ENCODE data around the gene FBXO17.
A peak's percentile ranks its signal among the peaks of the same experiment; 100 is the strongest.

Gene FBXO17

GRCh38 chr19:38917516-38917915 is 58.0 kb downstream of the FBXO17 start:
- DNase-seq (ENCODE audit: low read depth in 2 of 2): no peak

DNA sequence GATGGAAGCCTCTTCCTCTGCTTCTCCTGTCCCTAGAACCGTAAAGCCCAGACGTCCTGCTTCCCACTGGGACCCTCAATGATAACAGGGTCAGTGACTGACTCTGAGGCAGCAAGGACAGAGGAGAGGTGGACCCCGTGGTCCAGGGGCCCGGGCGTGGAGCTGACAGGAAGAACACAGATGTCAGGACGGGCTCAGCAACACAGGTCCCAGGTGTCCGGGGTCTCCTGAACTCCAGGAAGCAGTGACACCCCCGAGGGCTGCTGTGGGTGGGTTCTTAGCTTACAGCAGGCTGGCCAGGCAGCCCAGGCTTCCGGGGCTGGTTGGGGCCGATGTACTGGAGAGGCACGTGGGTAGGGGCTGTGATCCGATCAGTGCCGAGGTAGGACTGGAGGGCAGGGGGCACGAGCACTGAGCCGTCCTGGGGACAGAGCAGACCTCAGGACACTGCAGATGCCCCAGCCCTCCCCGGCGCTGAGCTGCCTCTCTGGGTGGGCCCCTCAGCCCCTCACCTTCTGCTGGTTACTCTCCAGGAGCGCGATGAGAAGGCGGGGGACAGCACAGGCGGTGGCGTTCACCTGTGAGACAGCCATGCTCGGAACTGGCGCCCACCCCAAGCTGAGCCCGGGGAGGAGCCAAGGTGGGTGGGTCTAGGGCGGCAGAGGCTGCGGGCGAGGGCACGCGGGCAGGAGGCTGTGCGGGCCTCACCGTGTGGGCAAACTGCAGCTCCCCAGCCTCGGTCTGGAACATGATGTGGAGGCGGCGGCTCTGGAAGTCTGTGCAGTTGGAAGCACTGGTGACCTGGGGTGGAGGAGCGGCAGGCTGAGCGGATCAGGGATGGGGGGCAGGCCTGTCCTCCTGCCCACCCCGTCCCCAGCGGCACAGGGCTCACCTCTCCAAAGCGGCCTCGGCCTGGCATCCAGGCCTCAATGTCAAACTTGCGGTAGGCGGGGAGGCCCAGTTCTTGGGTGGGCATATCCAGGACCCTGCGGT is 59.9 kb downstream of the FBXO17 start:
- no peak for DNase-seq (ENCODE audit: low read depth in 2 of 2)

- DNase-seq (ENCODE audit: low read depth in 2 of 2): no peak
These were observed 61.6 kb downstream of the FBXO17 start for GRCh38 chr19:38913958-38914357.

DNA sequence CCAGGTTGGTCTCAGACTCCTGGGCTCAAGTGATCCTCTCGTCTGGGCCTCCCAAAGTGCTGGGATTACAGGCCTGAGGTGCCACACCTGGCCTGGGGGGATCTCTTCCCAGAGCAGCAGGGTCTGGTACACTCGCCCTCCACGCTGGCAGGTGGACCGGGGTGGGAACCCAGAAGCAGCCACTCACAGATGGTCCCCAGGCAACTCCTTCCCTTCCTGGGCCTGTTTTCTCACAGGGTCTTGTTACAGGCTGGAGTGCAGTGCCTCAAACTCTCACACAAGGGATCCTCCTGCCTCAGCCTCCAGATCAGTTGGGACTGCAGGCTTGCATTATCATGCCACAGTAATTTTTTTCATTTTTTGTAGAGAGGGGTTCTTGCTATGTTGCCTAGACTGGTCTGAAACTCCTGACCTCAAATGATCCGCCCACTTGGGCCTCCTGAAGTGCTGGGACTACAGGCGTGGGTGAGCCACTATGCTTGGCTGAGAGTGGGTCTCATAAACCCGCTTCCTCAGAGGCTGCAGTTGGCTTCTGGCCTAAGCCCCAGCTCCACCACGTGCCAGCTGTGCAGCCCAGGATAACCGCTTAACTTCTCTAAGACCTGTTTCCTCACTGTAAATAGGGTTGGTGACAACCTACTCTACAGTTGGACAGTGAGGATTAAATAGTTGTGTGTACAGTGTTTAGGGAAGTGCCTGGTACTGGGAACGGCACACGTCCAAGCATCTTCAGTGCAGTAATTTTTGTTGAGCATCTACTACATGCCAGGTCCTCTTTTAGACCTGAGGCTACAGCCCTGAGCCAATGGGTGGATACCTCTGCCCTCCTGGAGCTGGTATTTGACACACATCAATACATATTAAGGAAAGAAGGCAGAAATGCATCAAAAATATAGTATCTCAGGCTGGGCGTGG is 62.7 kb downstream of the FBXO17 start:
- DNase-seq (ENCODE audit: low read depth in 2 of 2): no peak

- DNase-seq (ENCODE audit: low read depth in 2 of 2): no peak
These were observed 64.0 kb downstream of the FBXO17 start for GRCh38 chr19:38911388-38912001.

GRCh38 chr19:38910488-38910887 is 65.1 kb downstream of the FBXO17 start:
- DNase-seq (ENCODE audit: low read depth in 2 of 2): no peak

DNA sequence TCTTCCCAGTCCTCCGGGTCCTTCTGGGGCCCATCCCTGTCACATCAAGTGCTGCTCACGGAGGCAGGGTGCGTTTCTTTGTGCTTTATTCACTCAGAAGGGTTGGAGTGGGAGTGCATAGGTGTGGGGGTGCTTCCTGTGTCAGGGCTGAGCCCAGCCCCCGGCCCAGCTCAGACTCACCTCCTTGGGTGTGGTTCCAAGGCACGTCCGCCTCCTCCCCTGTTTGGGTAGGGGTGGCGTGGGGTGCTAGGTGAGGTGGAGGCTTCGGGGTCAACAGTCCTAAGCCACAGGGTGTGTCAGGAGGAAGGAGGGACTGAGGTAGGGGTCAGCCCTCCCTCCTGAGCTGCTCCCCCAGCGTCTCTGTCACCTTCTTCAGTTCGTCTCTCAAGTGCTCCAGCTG is 66.6 kb downstream of the FBXO17 start:
- DNase-seq (ENCODE audit: low read depth in 2 of 2): no peak

DNA sequence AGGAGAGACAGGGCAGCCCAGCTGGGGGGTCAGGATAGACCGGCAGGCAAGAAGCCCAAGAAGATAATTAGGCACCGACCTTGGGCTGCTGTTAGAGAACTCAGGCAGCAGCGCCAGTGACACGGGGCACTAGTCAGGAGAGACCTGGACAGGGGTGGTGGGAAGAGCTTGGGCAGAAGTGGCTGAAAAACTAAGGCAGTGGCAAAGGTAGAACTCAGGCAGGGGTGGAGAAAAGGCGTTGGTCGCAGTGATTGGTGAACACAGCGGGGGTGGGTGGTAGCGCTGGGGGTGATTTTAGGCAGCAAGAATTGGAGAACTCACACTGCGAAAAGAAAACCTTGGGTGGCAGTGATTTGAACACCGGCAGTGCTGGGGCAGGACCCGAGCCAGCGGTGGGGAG is 67.9 kb downstream of the FBXO17 start:
- no peak for DNase-seq (ENCODE audit: low read depth in 2 of 2)

GRCh38 chr19:38907227-38907626 is 68.3 kb downstream of the FBXO17 start:
- no peak for DNase-seq (ENCODE audit: low read depth in 2 of 2)

DNA sequence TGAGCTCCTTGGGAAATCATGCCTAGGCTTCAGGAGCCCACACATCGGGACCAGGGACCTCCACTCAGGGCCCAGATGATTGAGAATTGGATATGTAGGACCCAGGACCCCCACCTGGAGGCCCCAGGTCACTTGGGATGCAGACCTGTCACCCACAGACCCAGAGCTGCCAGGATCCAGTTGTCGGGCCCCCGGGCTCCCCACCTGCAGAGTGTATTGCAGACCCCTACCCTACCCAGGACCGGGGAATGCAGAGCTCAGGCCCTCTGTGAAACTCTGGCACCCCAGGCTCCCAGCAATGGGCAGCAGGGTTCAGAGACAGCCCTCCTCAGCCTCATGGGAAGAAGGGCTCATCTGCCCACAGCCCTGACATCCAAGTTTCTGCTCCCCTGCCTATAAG is 69.9 kb downstream of the FBXO17 start:
- DNase-seq (ENCODE audit: low read depth in 2 of 2): no peak

DNA sequence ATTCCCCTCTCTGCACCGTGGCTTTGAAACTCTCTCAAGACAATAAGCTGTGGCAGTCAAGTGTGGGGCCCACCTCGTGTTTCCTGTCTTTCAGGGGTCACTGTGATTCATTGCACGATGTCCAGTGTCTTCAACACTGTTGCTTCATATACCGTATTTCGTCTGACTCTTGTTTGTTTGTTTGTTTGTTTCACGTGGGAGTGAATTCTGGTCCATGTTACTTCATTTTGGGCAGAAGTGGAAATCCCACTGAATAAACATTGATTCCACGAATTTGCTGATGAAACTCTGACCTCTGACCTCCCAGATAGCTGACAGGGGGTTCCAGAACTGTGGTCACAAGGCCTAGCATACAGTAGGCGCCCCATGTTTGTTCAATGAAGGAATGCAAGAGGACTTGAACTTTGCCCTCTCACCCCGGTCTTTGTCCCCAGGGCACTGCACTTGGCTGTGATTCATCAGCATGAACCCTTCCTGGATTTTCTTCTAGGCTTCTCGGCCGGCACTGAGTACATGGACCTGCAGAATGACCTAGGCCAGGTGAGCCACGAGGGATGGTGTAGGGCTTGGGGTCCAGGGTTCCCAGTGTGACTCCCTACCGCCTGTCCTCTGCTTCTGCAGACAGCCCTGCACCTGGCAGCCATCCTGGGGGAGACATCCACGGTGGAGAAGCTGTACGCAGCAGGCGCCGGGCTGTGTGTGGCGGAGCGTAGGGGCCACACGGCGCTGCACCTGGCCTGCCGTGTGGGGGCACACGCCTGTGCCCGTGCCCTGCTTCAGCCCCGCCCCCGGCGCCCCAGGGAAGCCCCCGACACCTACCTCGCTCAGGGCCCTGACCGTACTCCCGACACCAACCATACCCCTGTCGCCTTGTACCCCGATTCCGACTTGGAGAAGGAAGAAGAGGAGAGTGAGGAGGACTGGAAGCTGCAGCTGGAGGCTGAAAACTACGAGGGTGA is 70.7 kb downstream of the FBXO17 start:
- no peak for DNase-seq (ENCODE audit: low read depth in 2 of 2)

GRCh38 chr19:38901683-38902082 is 73.9 kb downstream of the FBXO17 start:
- DNase-seq (ENCODE audit: low read depth in 2 of 2): no peak

DNA sequence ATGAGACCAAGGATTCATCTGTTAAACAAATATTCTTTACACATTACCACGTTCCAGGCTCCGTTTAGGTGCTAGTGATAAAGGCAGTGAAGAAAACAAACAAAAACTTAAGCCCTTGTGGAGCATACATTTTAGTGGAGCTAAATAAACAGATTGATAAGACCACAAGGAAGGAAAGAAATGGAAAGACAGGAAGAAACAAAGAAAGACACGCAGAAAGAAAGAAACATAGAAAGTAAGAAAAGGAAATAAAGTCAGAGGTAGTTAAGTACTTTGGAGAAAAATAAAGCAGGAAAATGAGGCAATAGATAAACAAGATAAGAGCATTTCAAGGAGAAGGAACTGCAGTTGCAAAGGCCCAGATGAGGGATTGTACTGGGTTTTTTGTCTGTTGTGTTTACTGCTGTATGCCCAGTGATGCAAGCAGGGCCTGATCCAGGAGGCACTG is 74.8 kb downstream of the FBXO17 start:
- no peak for DNase-seq (ENCODE audit: low read depth in 2 of 2)

GRCh38 chr19:38900202-38900629 is 75.3 kb downstream of the FBXO17 start:
- no peak for DNase-seq (ENCODE audit: low read depth in 2 of 2)

GRCh38 chr19:38899447-38900201 is 75.9 kb downstream of the FBXO17 start, which contains the start of the genes NFKBIB and SIRT2:
TSS of gene NFKBIB (plus strand) at chr19:38899969. CDS start at chr19:38900033, 64 bp downstream.
TSS of gene SIRT2 (minus strand) at chr19:38899618. CDS start at chr19:38899521, 97 bp downstream.
- peak; percentile 99 for DNase-seq (ENCODE audit: low read depth in 2 of 2)

GRCh38 chr19:38898788-38899446 is 76.6 kb downstream of the FBXO17 start:
- DNase-seq (ENCODE audit: low read depth in 2 of 2): no peak

GRCh38 chr19:38894968-38895367 is 80.6 kb downstream of the FBXO17 start:
- no peak for DNase-seq (ENCODE audit: low read depth in 2 of 2)

GRCh38 chr19:38893341-38893771 is 82.2 kb downstream of the FBXO17 start:
- DNase-seq (ENCODE audit: low read depth in 2 of 2): no peak

- no peak for DNase-seq (ENCODE audit: low read depth in 2 of 2)
These were observed 82.7 kb downstream of the FBXO17 start for GRCh38 chr19:38892841-38893240.
